Neural cell (in vitro differentiated cells): ENCODE data around the gene E2F2. TPM values are rescaled to one million over a fixed set of nuclear protein-coding genes. Genes with fewer than 3 reads are reported as not detected.

Experiments
- H2AFZ ChIP-seq: fragments of 200-600, 300-800 bp; sonication (generic), shearing (Covaris generic); 2 replicates; pipeline ENCODE4 v1.6.0; 2014; ENCODE audit warnings: low read depth, mild to moderate bottlenecking, antibody characterized with exemption, low read length, moderate library complexity
- H3F3A ChIP-seq: fragments of 200-600 bp; shearing (Covaris generic); 2 replicates; pipeline ENCODE4 v1.6.1; 2016; ENCODE audit warnings: mild to moderate bottlenecking, moderate library complexity, mixed read lengths, antibody characterized with exemption, low read length; ENCODE audit not compliant: insufficient read depth, poor library complexity, severe bottlenecking
- H3K27ac ChIP-seq: fragments of 200-600, 300-800 bp; sonication (generic), shearing (Covaris generic); 2 replicates; pipeline ENCODE4 v1.5.1; 2014; ENCODE audit warnings: mild to moderate bottlenecking, low read length, moderate library complexity
- H3K27me3 ChIP-seq: fragments of 300-800, 200-600 bp; sonication (generic), shearing (Covaris generic); 2 replicates; pipeline ENCODE4 v1.6.0; 2014; ENCODE audit warnings: mild to moderate bottlenecking, low read depth, low read length, moderate library complexity; ENCODE audit not compliant: insufficient read depth
- H3K36me3 ChIP-seq: fragments of 300-800, 200-600 bp; sonication (generic), shearing (Covaris generic); 2 replicates; pipeline ENCODE4 v1.5.1; 2014; ENCODE audit warnings: mild to moderate bottlenecking, antibody characterized with exemption, low read length, moderate library complexity; ENCODE audit not compliant: insufficient read depth
- H3K4me2 ChIP-seq: fragments of 300-800, 200-600 bp; sonication (generic), shearing (Covaris generic); 2 replicates; pipeline ENCODE4 v1.6.0; 2014; ENCODE audit warnings: mild to moderate bottlenecking, low read length
- H3K4me3 ChIP-seq: fragments of 300-800, 200-600 bp; sonication (generic), shearing (Covaris generic); 2 replicates; pipeline ENCODE4 v1.5.1; 2014; ENCODE audit warnings: mild to moderate bottlenecking, low read length, moderate library complexity
- H3K79me2 ChIP-seq: fragments of 200-600 bp; shearing (Covaris generic); replicated peaks from 2 replicates; pipeline ENCODE4 v1.6.0; 2014; ENCODE audit warnings: mild to moderate bottlenecking, low read length, moderate library complexity; ENCODE audit not compliant: insufficient read depth
- H3K9ac ChIP-seq: fragments of 300-800, 200-600 bp; sonication (generic), shearing (Covaris generic); 2 replicates; pipeline ENCODE4 v1.6.1; 2016; ENCODE audit warnings: mild to moderate bottlenecking, low read length, mixed read lengths
- H3K9me2 ChIP-seq: fragments of 200-600 bp; shearing (Covaris generic); 2 replicates; pipeline ENCODE4 v1.6.1; 2016; ENCODE audit warnings: mild to moderate bottlenecking, low read length, mixed read lengths; ENCODE audit not compliant: insufficient read depth
- H3K9me3 ChIP-seq: fragments of 200-600, 300-800 bp; sonication (generic), shearing (Covaris generic); 2 replicates; pipeline ENCODE4 v1.6.1; 2016; ENCODE audit warnings: mild to moderate bottlenecking, mixed run types, low read length, moderate library complexity, mixed read lengths
- H4K20me1 ChIP-seq: fragments of 200-600 bp; shearing (Covaris generic); 2 replicates; pipeline ENCODE4 v1.6.1; 2016; ENCODE audit warnings: mild to moderate bottlenecking, mixed run types; ENCODE audit not compliant: insufficient read depth
- EP300 ChIP-seq: fragments of 450-650 bp; conservative IDR thresholded peaks from 2 replicates; pipeline ENCODE4 v1.6.1; 2014; ENCODE audit warnings: antibody characterized with exemption, mild to moderate bottlenecking, moderate library complexity; ENCODE audit not compliant: poor library complexity, severe bottlenecking
- EZH2 ChIP-seq: fragments of 200-600, 300-800 bp; shearing (Covaris generic), sonication (generic); IDR thresholded peaks from 2 replicates; pipeline ENCODE4 v1.6.1; 2014; ENCODE audit warnings: antibody characterized with exemption, low read length, borderline replicate concordance, mild to moderate bottlenecking; ENCODE audit not compliant: insufficient read depth, poor library complexity, severe bottlenecking
- MXI1 ChIP-seq: fragments of 450-650 bp; conservative IDR thresholded peaks from 2 replicates; pipeline ENCODE4 v1.6.1; 2014; ENCODE audit warnings: antibody characterized with exemption, mild to moderate bottlenecking; ENCODE audit not compliant: poor library complexity, severe bottlenecking
- POLR2AphosphoS5 ChIP-seq: IDR thresholded peaks from 2 replicates; pipeline ENCODE4 v1.6.1; 2012
- RAD21 ChIP-seq: fragments of 450-650 bp; conservative IDR thresholded peaks from 2 replicates; pipeline ENCODE4 v1.6.1; 2014; ENCODE audit warnings: antibody characterized with exemption, mild to moderate bottlenecking, moderate library complexity
- REST ChIP-seq: IDR thresholded peaks from 2 replicates; pipeline ENCODE4 v1.6.1; 2012; ENCODE audit warnings: borderline replicate concordance
- SMC3 ChIP-seq: fragments of 450-650 bp; conservative IDR thresholded peaks from 2 replicates; pipeline ENCODE4 v1.6.1; 2014; ENCODE audit warnings: antibody characterized with exemption, mild to moderate bottlenecking, moderate library complexity; ENCODE audit not compliant: poor library complexity
- TAF1 ChIP-seq: IDR thresholded peaks from 2 replicates; pipeline ENCODE4 v1.6.1; 2012; ENCODE audit warnings: low read depth
- polyA plus RNA-seq: library from polyadenylated mRNA; depleted of rRNA; stranded (reverse); fragments of >200 nt; gene quantifications from 2 replicates; pipeline ENCODE4 v1.2.3, GENCODE V29; 2014
- TF ChIP-seq, protein P1 (sequence below): fragments of 450-650 bp; IDR thresholded peaks from 2 replicates; pipeline ENCODE4 v1.5.1; 2014; ENCODE audit warnings: antibody characterized with exemption, mild to moderate bottlenecking, moderate library complexity; ENCODE audit not compliant: poor library complexity, severe bottlenecking

The E2F2 gene
- polyA plus RNA-seq, 1 donor from 2014 or later = 0.16 TPM

DNA sequence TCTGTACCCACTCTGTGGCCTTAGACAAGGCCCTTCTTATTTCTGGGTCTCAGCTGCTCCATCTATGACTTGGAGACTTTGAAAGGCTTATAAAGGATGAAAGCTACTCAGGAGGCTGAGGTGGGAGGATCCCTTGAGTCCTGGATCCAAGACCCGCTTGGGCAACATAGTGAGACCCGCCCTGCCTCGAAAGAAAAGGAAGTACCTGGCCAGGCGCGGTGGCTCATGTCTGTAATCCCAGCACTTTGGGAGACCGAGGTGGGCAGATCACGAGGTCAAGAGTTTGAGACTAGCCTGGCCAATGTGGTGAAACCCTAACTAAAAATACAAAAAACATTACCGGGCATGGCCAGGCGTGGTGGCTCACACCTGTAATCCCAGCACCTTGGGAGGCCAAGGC, 14.8 kb upstream of the E2F2 start:
- Histone ChIP-seq H4K20me1 (no peaks in the 10 kb centered on the region), H3K4me3 (no peak overlapping the region), H3F3A (no peaks in the 10 kb centered on the region), H3K27ac (no peak overlapping the region), H3K36me3 (no peaks in the 10 kb centered on the region), H2AFZ (no peak overlapping the region), H3K9ac (no peak overlapping the region), H3K27me3 (no peaks in the 10 kb centered on the region), H3K9me3 (no peaks in the 10 kb centered on the region), H3K4me2 (no peak overlapping the region), H3K9me2 (no peaks in the 10 kb centered on the region), H3K79me2 (no peaks in the 10 kb centered on the region)
- TF ChIP-seq RAD21 (no peak), EZH2 (no peak), MXI1 (no peak), REST (no peak), POLR2AphosphoS5 (no peak), SMC3 (no peak), TAF1 (no peak), EP300 (no peak)
- TF ChIP-seq, protein P1, sequence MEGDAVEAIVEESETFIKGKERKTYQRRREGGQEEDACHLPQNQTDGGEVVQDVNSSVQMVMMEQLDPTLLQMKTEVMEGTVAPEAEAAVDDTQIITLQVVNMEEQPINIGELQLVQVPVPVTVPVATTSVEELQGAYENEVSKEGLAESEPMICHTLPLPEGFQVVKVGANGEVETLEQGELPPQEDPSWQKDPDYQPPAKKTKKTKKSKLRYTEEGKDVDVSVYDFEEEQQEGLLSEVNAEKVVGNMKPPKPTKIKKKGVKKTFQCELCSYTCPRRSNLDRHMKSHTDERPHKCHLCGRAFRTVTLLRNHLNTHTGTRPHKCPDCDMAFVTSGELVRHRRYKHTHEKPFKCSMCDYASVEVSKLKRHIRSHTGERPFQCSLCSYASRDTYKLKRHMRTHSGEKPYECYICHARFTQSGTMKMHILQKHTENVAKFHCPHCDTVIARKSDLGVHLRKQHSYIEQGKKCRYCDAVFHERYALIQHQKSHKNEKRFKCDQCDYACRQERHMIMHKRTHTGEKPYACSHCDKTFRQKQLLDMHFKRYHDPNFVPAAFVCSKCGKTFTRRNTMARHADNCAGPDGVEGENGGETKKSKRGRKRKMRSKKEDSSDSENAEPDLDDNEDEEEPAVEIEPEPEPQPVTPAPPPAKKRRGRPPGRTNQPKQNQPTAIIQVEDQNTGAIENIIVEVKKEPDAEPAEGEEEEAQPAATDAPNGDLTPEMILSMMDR = no peak

DNA sequence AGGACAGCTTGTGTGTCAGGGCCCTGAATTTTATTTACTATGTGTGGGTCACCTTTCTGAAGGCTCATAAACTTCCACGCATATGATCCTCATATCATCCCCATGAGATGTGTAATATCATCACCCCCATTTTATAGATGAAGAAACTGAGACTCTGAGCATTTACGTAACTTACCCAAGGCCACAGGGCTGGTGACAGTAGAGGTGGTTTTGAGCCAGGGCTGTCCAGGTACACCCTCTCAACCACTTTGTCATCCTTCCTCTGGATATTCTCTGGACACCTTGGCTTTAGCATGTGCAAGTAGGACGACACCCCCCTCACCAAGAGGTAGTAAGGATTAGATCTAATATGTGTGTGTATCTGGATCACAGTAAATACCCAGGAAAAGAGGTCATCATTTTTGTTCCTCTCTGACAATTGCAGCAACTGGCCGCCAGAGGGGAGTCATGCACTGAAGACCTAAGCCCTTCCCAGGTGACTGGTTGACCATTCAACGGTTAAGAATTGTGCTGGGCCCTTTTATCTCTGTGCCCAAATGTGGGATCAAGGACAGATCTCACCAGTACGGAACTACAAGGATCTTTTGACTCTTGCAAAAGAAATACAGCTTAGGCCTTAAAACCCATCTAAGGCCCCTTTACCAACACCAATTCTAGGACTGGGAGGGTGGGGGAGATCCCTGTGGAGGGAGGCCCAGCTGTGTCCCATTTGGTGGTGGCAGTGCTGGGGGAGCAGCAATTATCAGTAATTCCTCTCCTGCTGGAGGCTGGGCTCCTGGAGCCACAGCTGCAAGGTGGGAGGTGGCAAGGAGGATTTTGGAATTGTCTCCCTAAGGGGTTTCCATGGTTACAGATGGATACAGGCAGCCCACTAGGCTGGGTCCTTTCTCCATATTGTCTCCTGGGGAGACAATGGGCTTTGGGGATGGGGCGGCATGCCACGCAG, 13.7 kb upstream of the E2F2 start:
- Histone ChIP-seq H3K36me3 (no peaks in the 10 kb centered on the region), H2AFZ (no peak overlapping the region), H3K4me3 (no peak overlapping the region), H3K27me3 (no peaks in the 10 kb centered on the region), H3K4me2 (no peak overlapping the region), H4K20me1 (no peaks in the 10 kb centered on the region), H3K27ac (no peak overlapping the region), H3K9me2 (no peaks in the 10 kb centered on the region), H3F3A (no peaks in the 10 kb centered on the region), H3K9ac (no peak overlapping the region), H3K9me3 (no peaks in the 10 kb centered on the region), H3K79me2 (no peaks in the 10 kb centered on the region)
- TF ChIP-seq, protein P1 = peak; percentile 98
- TF ChIP-seq MXI1 (no peak), EZH2 (no peak), EP300 (no peak), SMC3 (peak; percentile 97), RAD21 (peak; percentile 97)
